HFFc6 (cell line): ENCODE results near the gene CDK14. TPM values are rescaled to one million over a fixed set of nuclear protein-coding genes. Genes with fewer than 3 reads are reported as not detected.

ENCODE experiments used
- DNase-seq: peaks from one replicate; pipeline ENCODE4 v3.0.0-alpha.2; 2018
- H3K27ac Mint-ChIP-seq: 2 replicates; pipeline ENCODE4 v1.8.0; 2020; ENCODE audit warnings: mild to moderate bottlenecking, mixed read lengths
- H3K27me3 Mint-ChIP-seq: 2 replicates; pipeline ENCODE4 v1.8.0; 2021; ENCODE audit warnings: mild to moderate bottlenecking, moderate library complexity, mixed read lengths; ENCODE audit not compliant: insufficient read depth
- H3K36me3 Mint-ChIP-seq: 2 replicates; pipeline ENCODE4 v1.8.0; 2021; ENCODE audit warnings: low read depth, mixed read lengths
- H3K4me1 Mint-ChIP-seq: 2 replicates; pipeline ENCODE4 v1.8.0; 2020; ENCODE audit warnings: low read depth, mixed read lengths
- H3K4me3 Mint-ChIP-seq: 2 replicates; pipeline ENCODE4 v1.8.0; 2020; ENCODE audit warnings: mild to moderate bottlenecking, moderate library complexity, mixed read lengths
- H3K9me3 Mint-ChIP-seq: 2 replicates; pipeline ENCODE4 v1.8.0; 2020; ENCODE audit warnings: mild to moderate bottlenecking, mixed read lengths
- CTCF ChIP-seq: fragments of 200-600 bp; sonication (generic); IDR thresholded peaks from 2 replicates; pipeline ENCODE4 v1.5.0; 2021; ENCODE audit warnings: antibody characterized with exemption, mild to moderate bottlenecking
- total RNA-seq, 6 experiments: library from RNA; stranded (reverse); fragmentation: NEBNext Ultra II Directional; extraction: Animal tissue kit (Norgen Biotek cat#: 25700); gene quantifications; 2 replicates in 1 of 6; 3 replicates in 5 of 6; pipeline ENCODE4 v1.2.3, GENCODE V29; 2021

The CDK14 gene
- total RNA-seq, 6 experiments from 2014 or later = 18.4 to 28.6 (median 27.2) TPM

GRCh38 chr7:90772410-90772809 lies 176.3 kb downstream of the CDK14 start:
- DNase-seq = no peak
- Mint-ChIP-seq H3K27me3 (peaks cover 1% of the 10 kb centered on the region; the same call in 1 of the 2 replicates), H3K36me3 (peaks cover 26% of the 10 kb centered on the region), H3K4me1 (peaks cover 29% of the 10 kb centered on the region), H3K9me3 (peaks cover 16% of the 10 kb centered on the region), H3K27ac (no peak overlapping the region), H3K4me3 (no peak overlapping the region)
- no peak for TF ChIP-seq CTCF

GRCh38 chr7:90773269-90773668 lies 177.1 kb downstream of the CDK14 start:
- Mint-ChIP-seq H3K4me1 (peaks cover 21% of the 10 kb centered on the region), H3K27me3 (peaks cover 1% of the 10 kb centered on the region; the same call in 1 of the 2 replicates), H3K36me3 (peaks cover 26% of the 10 kb centered on the region), H3K4me3 (no peak overlapping the region), H3K27ac (no peak overlapping the region), H3K9me3 (peaks cover 16% of the 10 kb centered on the region)
- no peak for TF ChIP-seq CTCF
- no peak for DNase-seq

- Mint-ChIP-seq H3K27ac (no peak overlapping the region), H3K4me1 (peaks cover 20% of the 10 kb centered on the region), H3K4me3 (no peak overlapping the region), H3K36me3 (peaks cover 26% of the 10 kb centered on the region), H3K27me3 (peaks cover 1% of the 10 kb centered on the region; the same call in 1 of the 2 replicates), H3K9me3 (peaks cover 16% of the 10 kb centered on the region)
- no peak for TF ChIP-seq CTCF
- DNase-seq = no peak
Measured at GRCh38 chr7:90774706-90775105, 178.6 kb downstream of the CDK14 start.

GRCh38 chr7:90775383-90775965 lies 179.4 kb downstream of the CDK14 start:
- H3K4me1 Mint-ChIP-seq = peaks cover 18% of the 10 kb centered on the region
- DNase-seq = no peak
- peaks cover 1% of the 10 kb centered on the region; the same call in 1 of the 2 replicates for H3K27me3 Mint-ChIP-seq
- H3K4me3 Mint-ChIP-seq = no peak overlapping the region
- no peak for TF ChIP-seq CTCF
- peaks cover 16% of the 10 kb centered on the region for H3K9me3 Mint-ChIP-seq
- H3K27ac Mint-ChIP-seq = no peak overlapping the region
- peaks cover 22% of the 10 kb centered on the region for H3K36me3 Mint-ChIP-seq

GRCh38 chr7:90777041-90777440 lies 180.9 kb downstream of the CDK14 start:
- no peak overlapping the region for H3K27ac Mint-ChIP-seq
- H3K4me3 Mint-ChIP-seq = no peak overlapping the region
- peaks cover 5% of the 10 kb centered on the region; the same call in 1 of the 2 replicates for H3K9me3 Mint-ChIP-seq
- H3K36me3 Mint-ChIP-seq = peaks cover 7% of the 10 kb centered on the region
- no peaks in the 10 kb centered on the region for H3K27me3 Mint-ChIP-seq
- DNase-seq = no peak
- no peak for TF ChIP-seq CTCF
- H3K4me1 Mint-ChIP-seq = peaks cover 6% of the 10 kb centered on the region; the same call in 1 of the 2 replicates
